Fibroblast of skin of back (primary cell): ENCODE measurements around the gene HPN.
A peak's percentile ranks its signal among the peaks of the same experiment; 100 is the strongest.
"Not testable (repeated sequence)": the region's sequence is repeated elsewhere in the genome, so short reads cannot be mapped to it uniquely, and the experiment has no call there.

ENCODE experiments used
- DNase-seq: peaks from one replicate; pipeline ENCODE4 v3.0.0-alpha.2; 2013

The HPN gene

DNA sequence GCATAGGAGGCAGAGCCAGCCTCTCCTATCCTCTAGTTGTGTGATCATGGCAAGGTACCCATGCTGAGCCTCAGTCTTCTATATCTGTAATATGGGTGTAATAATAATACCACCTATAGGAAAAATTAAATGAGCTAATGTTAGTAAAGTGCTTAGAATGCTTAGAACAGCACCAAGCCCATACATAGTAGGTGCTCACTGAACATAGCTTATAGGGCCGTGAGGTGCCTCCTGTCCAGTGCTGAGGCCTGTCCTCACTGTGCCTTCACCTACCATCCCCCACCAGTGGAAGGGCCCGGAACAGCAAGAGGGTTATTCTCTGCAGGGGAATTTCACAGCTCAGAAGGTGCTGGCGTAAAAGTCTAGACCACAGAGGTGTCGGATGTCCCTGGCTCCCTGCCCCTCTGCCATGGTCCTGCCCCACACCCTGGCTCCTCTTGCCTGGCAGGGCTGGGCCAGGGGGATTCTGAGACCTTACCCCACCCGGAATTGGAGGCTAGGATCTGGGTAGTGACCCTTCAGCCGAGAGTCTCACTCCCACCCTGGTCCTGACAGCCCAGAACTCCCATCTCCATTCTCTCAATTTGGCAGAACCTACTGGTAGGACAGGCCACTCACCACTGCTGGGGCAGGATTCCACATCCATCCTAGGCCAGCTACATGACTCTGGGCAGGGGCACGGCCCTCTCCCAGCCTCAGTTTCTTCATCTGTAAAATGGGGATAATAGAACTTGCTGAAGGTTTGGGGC, 13.5 kb upstream of the HPN start:
- DNase-seq, result peak; percentile 26

DNA sequence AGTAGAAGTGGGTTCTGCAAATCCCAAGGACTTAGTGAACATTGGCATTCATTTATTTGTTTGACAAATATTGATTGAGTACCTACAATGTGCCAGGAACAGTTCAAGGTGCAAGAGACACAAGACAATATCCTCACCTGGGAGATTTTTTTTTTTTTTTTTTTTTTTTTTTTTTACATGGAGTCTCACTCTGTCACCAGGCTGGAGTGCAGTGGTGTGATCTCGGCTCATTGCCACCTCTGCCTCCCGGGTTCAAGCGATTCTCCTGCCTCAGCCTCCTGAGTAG, 13.0 kb upstream of the HPN start:
- DNase-seq, result not testable (repeated sequence)

DNA sequence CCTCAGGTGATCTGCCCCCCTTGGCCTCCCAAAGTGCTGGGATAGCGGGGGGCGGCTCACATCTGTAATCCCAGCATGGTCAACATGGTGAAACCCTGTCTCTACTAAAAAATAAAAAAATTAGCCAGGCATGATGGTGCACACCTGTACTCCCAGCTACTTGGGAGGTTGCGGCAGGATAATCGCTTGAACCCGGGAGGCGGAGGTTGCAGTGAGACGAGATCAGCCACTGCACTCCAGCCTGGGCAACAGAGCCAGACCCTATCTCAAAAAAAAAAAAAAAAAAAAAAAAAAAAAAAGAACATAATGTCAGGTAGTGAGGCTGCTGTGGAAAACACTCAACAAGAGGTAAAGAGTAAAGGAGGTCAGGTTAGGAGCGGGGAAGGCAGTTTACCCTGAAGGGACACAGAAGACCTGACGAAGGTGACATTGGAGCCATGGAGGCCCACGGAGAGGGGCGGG, 12.2 kb upstream of the HPN start:
- not testable (repeated sequence) for DNase-seq

GRCh38 chr19:35029737-35030256, 11.7 kb upstream of the HPN start:
- no peak for DNase-seq

DNA sequence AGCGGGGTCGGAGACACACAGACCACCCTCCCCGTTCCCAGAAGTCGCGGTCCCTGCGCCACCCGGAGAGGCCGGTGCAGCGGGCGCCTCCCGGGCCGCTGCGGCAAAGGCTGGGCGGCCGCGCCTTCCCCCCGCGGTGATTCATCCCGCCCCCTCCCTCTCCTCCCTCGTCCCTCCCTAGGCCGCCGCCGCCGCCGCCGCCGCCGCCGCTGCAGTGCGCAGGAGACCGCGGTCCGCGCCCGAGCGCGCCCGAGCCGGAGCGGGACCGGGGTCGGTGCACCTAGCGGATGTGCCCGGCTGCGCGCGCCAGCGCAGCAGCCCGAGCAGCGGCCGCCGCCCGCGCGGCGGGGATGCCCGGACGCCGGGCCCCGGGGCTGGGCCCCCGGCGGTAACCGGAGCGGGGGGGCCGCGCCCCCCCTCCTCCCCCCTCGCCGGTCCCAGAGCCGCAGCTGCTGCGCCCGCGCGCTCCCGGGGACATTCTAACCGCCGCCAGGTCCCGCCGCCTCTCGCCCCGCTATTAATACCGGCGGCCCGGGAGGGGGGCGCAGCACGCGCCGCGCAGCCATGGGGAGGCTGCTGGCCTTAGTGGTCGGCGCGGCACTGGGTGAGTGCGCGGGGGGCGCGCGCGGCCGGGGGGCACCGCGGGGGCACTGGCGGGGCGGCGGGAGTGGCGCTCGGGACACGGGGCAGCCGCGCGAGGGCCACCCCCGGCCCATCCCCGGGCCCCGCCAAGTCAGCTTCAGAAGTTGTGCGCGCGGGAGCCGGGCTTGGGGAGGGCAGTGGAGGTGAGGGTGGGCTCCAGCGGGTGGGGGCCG, 11.1 kb upstream of the HPN start, which contains the start of gene SCN1B:
Gene SCN1B (plus strand): TSS at position 214 of the 815 bp plus-strand sequence. CDS start 351 bp downstream, at position 565.
- peak; percentile 79 for DNase-seq

GRCh38 chr19:35031072-35031881, 10.2 kb upstream of the HPN start:
- peak; percentile 42 for DNase-seq

DNA sequence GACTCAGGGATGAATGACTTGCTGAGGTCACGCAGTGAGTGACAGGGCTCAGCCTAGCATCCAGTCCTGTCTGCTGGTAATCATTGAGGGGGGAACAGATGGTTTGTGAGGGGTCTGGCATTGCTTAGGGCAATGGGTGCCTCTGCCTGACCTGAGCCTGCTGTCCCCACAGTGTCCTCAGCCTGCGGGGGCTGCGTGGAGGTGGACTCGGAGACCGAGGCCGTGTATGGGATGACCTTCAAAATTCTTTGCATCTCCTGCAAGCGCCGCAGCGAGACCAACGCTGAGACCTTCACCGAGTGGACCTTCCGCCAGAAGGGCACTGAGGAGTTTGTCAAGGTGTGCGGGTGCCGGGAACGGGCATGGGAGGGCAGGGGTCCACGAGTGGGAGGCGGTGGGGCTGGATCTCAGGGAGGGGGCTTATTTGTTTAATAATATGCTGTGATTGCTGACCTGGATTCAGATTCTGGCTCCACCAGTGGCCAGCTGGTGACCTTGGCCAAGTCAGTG, 9.1 kb upstream of the HPN start:
- DNase-seq, result no peak

- no peak for DNase-seq
Observed at GRCh38 chr19:35033067-35034004, 8.2 kb upstream of the HPN start.

DNA sequence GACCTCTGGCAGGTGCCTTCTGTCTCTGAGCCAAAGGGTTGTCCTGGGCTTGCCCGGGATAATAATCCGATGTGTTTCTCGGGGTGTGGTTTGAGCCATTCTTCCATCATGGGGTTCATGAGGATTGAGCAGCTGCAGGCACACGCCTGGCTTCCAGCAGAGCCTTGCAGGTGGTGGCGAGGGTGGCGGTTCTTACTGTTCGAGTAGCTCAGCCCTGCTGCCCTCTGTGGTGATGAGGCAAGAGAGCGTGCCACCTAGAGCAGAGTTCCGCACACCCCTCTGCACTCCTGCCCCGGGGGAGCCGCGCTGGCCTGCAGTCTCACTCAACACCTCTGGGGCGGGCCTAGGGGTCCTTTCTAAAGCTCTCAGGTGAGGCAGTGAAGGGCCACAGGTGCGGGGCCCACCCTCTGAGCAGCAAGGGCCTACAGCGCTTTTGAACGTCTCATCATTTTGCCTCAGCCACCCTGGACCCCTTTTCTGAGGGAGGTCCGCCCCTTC, 7.5 kb upstream of the HPN start:
- no peak for DNase-seq

- no peak for DNase-seq
Observed at GRCh38 chr19:35034588-35035382, 6.7 kb upstream of the HPN start.

DNA sequence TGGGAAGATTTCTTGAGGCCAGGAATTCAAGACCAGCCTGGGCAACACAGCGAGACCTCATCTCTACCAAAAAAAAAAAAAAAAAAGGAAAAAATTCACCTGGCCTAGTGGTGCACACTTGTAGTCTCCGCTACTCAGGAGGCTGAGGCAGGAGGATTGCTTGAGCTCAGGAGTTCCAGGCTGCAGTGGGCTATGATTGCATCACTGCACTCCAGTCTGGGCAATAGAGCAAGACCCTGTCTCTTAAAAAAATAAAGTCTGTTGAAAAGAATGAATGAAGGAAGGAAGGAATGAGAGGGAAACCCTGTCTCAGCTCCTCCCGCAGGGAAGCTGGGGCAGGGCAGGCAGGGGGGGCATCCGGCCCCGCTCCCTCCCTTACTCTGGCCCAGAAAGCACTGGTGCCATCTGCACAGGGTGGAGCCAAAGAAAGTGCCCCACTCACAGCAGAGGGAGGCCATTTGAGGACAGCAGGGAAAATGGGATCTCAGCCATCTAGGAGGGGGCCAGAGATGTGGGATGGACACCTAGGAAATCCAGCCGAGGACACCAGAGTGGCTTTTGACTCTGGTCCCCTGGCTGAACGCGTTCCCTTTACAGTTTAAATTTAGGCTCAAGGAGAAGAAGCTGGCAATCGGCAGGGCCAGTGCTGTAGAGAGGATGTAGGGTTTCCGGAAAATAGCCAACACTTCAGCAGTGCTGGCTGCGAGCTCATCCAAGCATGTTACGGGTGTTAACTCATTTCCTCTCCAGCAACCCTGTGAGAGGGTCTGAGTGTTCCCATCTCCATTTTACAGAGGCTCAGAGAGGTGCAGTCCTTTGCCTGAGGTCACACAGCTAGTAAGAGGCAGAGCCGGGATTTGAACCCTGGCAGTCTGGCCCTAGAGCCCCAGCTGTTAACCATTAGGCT, 3.6 kb upstream of the HPN start:
- DNase-seq, result no peak

- DNase-seq, result no peak
Observed at GRCh38 chr19:35038623-35039512, 2.7 kb upstream of the HPN start.

DNA sequence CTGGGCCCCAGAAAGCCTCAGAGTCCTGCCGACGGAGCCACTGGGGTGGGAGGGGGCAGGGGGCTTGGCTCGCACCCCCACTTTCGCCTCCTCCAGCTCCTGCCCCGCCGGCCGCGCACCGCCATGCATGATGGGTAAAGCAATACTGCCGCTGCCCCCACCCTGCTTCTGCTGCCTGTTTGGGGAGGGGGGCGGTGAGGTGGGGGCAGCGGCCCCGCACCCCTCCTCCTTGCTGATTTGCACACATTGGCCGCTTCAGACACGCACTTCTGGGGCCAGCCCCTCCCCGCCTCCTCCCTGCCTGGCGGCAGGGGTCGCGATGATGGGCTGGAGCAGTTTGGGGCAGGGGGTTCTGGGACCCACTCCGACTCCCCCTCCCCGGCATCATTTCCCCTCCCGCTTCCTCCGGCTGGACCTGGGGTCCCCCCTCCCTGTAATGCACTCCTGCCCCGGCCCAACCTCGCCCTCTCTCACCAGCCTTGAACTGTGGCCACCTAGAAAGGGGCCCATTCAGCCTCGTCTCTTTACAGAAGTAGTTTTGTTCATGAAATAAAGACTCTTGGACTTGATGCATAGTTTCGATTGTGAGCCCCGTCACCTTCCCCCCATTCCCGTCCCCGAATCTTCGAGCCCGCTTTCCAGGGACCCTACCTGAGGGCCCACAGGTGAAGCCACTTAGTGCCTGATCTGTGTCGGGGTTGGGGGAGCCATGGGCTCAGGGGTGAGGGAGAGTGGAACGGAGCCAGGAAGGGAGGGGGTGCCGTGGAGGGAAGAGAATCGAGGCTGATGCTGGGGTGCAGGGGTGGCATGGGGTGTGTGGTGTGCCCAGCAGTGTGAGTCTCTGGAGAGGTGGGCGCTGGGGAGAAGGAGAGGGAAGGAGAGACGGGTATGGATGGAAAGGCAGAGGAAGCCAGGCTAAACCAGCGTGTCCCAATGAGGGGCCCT, 1.4 kb upstream of the HPN start:
- DNase-seq, result no peak

DNA sequence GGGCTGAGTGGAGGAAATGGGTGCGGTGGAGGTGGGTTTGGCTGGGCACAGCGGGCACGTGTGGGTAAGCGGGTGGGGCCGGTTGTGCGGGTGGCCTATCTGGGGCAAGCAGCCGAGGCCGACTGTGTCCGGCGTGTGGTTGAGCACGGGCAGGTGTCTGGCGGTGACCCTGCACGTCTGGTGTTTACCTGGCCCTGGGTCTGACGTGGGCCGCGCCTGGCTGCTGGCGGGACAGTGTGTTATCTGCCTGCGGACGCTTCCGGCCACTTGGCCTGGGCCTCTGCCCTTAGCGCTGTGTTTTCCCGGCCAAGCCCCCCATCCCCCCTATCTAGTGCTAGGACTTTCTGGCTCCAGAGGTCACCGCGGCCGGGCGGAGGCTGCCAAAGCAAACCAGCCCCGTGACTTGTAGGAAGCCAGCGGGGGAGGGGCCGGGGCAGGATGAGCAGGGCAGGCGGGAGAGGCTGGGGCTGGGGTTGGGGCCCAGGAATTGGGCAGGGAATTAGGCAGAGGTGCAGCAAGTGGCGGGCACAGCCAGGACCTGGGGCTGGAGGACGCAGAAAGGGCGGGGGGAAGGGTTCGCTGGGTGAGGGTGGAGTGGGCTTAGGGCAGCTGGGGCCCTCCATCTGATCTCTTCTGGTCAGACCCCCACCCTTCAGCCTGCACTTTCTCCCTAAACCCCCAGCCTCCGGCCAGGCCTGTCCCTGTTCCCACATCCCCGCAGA, 534 bp upstream of the HPN start:
- no peak for DNase-seq

DNA sequence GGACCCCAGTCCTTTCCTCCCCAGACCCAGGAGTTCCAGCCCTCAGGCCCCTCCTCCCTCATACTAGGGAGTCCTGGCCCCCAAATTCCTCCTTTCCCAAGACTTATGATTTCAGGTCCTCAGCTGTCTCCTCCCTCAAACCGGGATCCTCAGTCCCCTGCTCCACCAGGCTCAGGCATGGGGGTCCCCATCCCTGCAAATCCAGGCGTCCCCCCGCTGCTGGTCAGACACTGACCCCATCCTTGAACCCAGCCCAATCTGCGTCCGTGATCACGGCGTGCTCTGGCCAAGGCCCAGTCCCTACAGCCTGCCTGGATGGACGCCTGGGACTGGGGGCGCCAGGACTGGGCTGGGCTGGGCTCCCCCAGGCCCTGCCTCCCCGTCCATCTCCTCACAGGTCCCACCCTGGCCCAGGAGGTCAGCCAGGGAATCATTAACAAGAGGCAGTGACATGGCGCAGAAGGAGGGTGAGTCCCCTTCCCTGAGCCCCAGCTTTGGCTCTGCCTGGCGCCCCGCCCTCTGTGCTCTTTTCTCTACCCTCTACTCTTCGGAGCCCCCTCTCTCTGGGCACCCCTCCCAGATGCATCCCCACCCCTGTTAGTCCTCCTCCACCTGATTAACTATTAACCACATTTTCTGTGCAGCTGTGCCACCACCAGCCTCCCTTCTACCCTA, 672 bp downstream of the HPN start:
- DNase-seq, result no peak
